ENCODE measurements around the gene HS3ST2. TPM values are rescaled to one million over a fixed set of nuclear protein-coding genes. Genes with fewer than 3 reads are reported as not detected.

HS3ST2 gene
- total RNA-seq, 1 donor from 2014 or later = not detected

- no peak overlapping the region for H3K4me3 ChIP-seq (ENCODE audit: low read depth, low read length)
- no peak for TF ChIP-seq CTCF (conservative IDR thresholded peaks at IDR 0.05; ENCODE audit: low read depth, low read length)
- no peak for DNase-seq (ENCODE audit: low read depth)
These were observed 57.9 kb downstream of the HS3ST2 start for GRCh38 chr16:22871861-22872260.

- H3K4me3 ChIP-seq (ENCODE audit: low read depth, low read length) = no peak overlapping the region
- TF ChIP-seq CTCF (conservative IDR thresholded peaks at IDR 0.05; ENCODE audit: low read depth, low read length) = no peak
- no peak for DNase-seq (ENCODE audit: low read depth)
These were observed 60.4 kb downstream of the HS3ST2 start for GRCh38 chr16:22874394-22874793.

- no peak for TF ChIP-seq CTCF (conservative IDR thresholded peaks at IDR 0.05; ENCODE audit: low read depth, low read length)
- no peak overlapping the region for H3K4me3 ChIP-seq (ENCODE audit: low read depth, low read length)
- DNase-seq (ENCODE audit: low read depth) = no peak
These were observed 65.0 kb downstream of the HS3ST2 start for GRCh38 chr16:22878955-22879354.

- no peak for DNase-seq (ENCODE audit: low read depth)
- H3K4me3 ChIP-seq (ENCODE audit: low read depth, low read length) = no peak overlapping the region
These were observed 65.5 kb downstream of the HS3ST2 start for GRCh38 chr16:22879466-22879865.

GRCh38 chr16:22882981-22883380 lies 69.0 kb downstream of the HS3ST2 start:
- TF ChIP-seq CTCF (conservative IDR thresholded peaks at IDR 0.05; ENCODE audit: low read depth, low read length) = no peak
- no peak overlapping the region for H3K4me3 ChIP-seq (ENCODE audit: low read depth, low read length)
- no peak for DNase-seq (ENCODE audit: low read depth)

More at GRCh38 chr16:22879466-22879865, 65.5 kb downstream of the HS3ST2 start:
- no peak for TF ChIP-seq CTCF (conservative IDR thresholded peaks at IDR 0.05; ENCODE audit: low read depth, low read length)

GRCh38 chr16:22885951-22886350 lies 72.0 kb downstream of the HS3ST2 start:
- TF ChIP-seq CTCF (conservative IDR thresholded peaks at IDR 0.05; ENCODE audit: low read depth, low read length) = no peak
- DNase-seq (ENCODE audit: low read depth) = no peak
- no peak overlapping the region for H3K4me3 ChIP-seq (ENCODE audit: low read depth, low read length)

GRCh38 chr16:22886927-22887326 lies 73.0 kb downstream of the HS3ST2 start:
- TF ChIP-seq CTCF (conservative IDR thresholded peaks at IDR 0.05; ENCODE audit: low read depth, low read length) = no peak
- DNase-seq (ENCODE audit: low read depth) = no peak

More at GRCh38 chr16:22886927-22887326, 73.0 kb downstream of the HS3ST2 start:
- H3K4me3 ChIP-seq (ENCODE audit: low read depth, low read length) = no peak overlapping the region

Data from epithelial cell of proximal tubule (primary cell).